ENCODE measurements around the gene MLLT10.
"Not testable (repeated sequence)": the region's sequence is repeated elsewhere in the genome, so short reads cannot be mapped to it uniquely, and the experiment has no call there.

MLLT10 gene

DNA sequence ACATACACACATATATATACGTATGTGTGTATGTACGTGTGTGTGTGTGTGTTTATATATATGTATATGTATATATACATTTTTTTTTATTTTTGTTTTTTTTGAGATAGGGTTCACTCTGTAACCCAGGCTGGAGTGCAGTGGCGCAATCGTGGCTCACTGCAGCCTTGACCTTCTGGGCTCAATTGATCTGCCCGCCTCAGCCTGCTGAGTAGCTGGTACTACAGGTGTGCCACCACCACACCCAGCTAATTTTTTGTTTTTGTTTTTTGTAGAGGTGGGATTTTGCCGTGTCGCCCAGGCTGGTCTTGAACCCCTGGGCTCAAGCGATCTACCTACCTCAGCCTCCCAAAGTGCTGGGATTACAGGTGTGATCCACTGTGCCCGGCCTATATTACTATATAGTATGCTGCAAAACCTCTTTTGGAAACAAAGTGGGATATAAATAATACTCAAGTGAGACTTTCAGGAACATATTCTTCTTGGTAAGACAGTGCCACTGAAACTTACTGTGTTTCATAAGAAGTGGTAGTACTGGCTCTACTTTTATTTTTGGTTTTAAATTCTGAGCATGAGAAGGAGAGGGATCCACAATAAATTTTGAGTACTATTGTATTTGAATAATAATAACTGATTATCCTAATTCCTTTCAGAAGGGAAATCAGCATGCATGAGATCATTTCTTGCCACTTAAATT is 51.0 kb downstream of the MLLT10 start:
- no peak for DNase-seq (ENCODE audit: low spot score)

DNA sequence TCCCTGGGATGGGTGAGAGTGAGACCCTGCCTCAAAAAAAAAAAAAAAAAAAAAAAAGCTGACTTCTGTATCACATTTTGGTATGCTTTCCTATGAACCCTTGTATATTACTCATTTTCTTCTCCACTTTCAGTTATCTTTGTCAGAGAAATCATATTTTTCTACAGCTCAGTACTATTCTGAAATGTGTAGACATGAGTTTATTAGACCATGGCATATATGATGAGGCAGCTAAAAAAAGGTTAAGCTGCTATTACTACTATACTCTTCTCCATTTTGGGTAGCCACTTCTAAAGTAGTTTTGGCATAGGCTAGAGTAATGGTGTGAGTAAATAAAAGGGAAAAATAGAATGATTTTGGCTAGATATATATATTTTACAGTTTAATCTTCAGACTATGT is 53.4 kb downstream of the MLLT10 start:
- DNase-seq (ENCODE audit: low spot score) = no peak

DNA sequence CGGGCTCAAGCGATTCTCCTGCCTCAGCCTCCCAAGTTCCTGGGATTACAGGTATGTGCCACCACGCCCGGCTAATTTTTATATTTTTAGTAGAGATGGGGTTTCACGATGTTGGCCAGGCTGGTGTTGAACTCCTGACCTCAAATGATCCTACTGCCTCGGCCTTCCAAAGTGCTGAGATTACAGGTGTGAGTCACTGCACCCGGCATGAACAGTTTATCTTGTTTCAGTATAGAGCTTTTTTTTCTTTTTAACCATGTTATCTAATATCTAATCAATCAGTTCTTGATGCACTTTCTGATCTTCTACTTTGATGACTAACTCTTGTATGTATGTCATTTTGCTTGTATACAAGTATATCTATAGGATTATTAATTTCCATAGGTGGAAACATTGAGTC is 54.1 kb downstream of the MLLT10 start:
- DNase-seq (ENCODE audit: low spot score) = not testable (repeated sequence)

DNA sequence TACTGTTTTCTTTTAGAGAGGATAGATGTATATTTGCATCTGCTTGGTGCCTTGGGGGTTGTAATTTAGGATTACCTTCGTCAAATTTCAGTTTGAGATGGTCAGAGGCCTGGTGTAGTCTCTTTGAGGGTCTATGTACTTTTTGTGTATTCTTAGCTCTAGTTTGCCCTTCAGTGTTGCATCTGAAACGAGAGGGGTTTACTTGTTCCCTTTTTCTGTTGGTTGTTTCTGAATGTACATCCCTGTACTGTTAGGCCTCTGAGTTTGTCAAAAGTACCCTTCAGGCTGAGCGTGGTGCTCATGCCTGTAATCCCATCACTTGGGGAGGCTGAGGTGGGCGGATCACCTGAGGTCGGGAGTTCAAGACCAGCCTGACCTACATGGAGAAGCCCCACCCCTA is 60.0 kb downstream of the MLLT10 start:
- DNase-seq (ENCODE audit: low spot score) = no peak

DNA sequence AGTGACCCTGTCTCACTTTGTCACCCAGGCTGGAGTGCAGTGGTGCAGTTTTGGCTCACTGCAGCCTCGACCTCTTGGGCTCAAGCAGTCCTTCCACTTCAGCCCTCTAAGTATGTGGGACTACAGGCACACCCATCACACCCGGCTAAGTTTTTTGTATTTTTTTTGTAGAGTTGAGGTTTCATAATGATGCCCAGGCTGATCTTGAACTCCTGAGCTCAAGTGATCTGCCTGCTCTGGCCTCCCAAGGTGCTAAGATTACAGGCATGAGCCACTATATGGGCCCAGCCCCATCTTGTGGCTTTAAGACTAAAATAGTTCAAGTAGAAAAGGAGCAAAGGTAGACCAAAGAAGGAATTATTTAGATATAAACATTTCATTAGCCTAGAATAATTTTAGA is 65.5 kb downstream of the MLLT10 start:
- no peak for DNase-seq (ENCODE audit: low spot score)

DNA sequence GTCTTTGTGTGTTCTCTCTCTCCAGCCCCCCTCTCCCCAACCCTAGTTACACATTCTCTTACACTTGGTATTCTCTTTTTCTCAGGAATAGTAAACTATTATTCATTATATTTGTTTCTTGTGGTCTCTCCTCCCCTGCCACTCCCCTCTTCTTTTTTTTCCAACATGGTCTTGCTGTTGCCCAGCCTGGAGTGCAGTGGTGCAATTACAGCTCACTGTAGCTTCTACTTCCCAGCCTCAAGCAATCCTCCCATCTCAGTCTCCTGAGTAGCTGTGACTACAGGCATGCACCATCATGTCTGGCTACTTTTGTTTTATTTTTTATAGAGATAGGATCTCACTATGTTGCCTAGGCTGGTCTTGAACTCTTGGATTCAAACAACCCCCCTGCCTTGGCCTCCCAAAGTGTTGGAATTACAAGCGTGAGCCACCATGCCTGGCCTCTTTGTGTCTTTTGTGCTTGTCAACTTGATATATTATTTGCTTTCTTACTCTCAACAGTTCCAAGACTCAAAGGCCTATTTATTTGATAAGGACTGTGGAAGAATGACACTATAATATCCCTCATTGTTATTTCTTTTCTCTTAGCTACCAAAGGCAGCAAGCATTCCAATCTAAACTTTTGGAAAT is 66.9 kb downstream of the MLLT10 start:
- no peak for DNase-seq (ENCODE audit: low spot score)

DNA sequence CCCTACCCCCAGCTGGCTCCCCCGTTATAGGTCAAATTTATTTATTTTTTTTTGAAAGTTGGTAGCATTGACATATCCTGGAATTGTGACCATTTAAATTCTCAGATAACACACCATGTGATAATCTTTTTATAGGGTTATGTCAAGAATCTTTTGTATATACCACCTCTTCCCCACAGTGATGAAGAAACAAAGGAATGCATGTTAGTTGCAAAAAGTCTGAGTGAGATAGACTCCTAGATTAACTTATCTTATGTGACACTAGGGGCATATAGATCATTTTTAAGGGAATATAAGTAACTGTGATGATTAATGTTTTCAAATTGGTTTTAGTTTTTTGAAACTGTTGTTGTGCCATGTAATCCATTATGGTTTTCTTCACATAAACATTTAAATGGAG is 68.3 kb downstream of the MLLT10 start:
- no peak for DNase-seq (ENCODE audit: low spot score)

DNA sequence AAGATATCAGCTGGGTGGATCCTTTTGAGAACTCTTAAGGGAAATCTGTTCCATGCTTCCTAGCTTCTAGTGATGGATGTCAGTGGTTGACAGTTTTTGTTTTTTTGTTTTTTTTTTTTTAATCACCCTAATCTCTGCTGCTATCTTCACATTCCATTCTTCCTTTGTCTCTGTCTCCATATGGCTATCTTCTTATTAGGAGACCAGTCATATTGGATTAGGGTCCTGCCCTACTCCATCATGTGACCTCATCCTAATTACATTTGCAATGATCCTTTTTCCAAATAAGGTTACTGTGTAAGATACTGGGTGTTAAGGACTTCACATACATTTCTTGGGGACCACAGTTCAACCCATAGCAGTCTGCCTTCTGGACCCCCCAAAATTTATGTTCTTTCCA is 69.7 kb downstream of the MLLT10 start:
- DNase-seq (ENCODE audit: low spot score) = no peak

DNA sequence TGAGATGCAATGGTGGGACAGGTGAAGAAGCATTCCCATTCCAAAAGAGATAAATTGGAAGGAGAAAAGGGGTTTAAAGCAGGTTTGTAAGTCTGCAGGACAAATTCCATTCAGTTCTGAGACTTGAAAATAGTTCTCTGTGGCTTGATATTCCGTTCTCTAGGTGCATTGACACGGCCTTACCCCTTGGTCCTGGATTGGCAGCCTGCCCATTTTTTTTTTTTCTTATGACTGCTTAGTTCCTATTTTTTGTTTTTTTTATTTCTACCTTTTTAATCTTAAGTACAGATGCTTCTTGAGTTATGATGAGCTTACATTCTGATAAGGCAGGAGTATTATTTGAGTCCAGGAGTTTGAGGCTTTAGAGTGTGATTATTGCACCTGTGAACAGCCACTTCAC is 70.6 kb downstream of the MLLT10 start:
- DNase-seq (ENCODE audit: low spot score) = no peak

DNA sequence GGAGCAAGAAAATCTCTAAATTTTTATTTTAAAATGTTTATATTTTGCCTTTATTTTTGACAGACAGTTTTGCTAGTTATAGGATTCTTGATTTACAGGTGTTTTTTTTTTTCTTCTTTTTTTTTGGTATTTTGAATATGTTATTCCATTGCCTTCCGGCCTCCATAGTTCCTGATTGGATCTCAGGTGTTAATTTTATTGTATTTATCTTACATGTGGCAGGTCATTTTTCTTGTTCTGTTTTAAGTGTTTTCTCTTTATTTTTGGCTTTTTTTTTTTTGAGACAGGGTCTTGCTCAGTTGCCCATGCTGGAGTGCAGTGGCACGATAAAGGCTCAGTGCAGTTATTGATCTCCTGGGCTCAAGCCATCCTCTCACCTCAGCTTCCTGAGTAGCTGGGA is 73.9 kb downstream of the MLLT10 start:
- no peak for DNase-seq (ENCODE audit: low spot score)

DNA sequence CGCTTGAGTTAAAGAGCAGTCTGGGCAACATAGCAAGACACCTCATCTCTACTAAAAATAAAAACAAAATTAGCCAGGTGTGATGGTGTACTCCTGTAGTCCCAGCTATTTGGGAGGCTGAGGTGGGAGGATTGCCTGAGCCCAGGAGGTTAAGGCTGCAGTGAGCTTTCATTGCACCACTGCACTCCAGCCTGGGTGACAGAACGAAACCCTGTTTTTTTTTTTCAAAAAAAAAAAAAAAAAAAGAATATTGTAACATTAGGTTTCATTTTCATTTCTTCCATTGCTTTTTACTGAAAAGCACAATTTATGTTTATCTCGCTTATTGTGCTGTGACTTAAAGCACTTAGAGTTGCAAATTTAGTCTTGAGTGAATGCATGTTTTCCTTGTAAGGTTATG is 80.0 kb downstream of the MLLT10 start:
- DNase-seq (ENCODE audit: low spot score) = no peak

DNA sequence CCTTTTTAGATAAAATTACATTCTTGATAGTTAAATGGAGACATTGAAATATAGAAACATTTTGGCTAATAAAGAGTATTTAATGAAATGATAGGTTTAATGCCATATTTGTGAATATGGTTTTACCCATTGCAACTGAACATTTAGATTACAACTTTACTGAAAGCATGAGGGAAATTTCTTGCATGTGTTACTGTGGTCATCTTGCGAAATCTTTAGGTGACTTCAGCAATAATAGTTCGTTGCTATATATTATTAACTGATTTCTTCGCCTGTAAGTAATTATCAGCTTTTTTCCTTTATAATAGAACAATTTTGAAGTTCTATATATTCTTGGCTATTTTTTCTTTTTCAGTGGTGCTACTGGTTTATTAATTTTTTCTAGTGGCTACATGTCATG is 83.2 kb downstream of the MLLT10 start:
- no peak for DNase-seq (ENCODE audit: low spot score)

DNA sequence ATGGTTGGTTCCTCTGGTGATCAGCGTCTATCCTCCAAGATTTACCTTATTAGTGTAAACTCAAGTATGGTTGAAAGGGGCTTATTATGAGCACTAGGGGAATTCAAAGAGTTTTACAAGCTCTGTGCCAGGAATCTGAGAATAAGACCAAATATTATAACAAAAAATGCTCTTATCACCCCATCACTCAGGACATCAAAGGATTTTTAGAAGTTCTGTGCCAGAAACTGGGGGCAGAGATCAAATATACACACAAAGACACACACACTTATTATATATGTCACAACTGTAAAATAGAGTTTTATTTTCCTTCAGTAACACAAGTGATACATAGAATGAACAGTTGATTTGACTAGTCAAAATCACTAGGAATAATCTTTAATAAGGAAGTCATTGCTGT is 89.3 kb downstream of the MLLT10 start:
- DNase-seq (ENCODE audit: low spot score) = no peak

DNA sequence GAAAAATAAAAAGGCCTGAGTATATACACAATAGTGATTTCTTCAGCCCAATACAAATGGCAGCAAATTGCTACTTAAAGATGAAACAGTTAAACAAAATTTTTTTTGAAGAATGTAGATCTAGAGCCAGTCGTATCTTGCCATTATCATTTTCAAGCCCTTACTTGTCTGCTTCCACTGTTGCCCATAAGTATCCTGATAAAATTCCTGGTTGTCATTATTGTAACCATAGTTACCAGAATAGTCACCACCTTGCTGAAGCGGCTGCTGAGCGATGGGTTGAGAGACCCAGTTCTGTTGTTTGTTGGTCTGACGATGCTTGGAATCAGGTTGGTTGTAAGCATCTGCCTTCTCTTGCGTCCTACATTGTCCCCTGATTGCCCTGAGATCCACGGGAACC is 90.4 kb downstream of the MLLT10 start:
- DNase-seq (ENCODE audit: low spot score) = not testable (repeated sequence)

DNA sequence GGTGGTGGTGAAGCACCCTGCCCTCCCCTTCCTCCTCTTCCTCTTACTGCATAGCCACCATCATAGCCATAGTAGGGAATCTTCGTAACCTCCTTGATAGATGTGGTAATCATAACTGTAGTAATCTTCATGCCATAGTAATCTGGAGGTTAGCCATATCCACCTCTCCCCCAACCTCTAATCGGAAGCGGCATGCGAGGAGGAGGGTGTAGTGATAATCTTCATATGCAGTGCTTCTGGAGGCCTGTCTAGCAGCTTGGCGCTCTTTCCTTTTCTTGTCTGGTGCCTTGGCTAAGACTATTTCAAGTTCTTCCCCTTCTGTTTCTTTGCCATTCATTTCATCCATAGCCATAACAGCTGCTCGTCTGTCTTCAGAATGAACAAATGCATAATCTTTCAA is 90.9 kb downstream of the MLLT10 start:
- DNase-seq (ENCODE audit: low spot score) = no peak

DNA sequence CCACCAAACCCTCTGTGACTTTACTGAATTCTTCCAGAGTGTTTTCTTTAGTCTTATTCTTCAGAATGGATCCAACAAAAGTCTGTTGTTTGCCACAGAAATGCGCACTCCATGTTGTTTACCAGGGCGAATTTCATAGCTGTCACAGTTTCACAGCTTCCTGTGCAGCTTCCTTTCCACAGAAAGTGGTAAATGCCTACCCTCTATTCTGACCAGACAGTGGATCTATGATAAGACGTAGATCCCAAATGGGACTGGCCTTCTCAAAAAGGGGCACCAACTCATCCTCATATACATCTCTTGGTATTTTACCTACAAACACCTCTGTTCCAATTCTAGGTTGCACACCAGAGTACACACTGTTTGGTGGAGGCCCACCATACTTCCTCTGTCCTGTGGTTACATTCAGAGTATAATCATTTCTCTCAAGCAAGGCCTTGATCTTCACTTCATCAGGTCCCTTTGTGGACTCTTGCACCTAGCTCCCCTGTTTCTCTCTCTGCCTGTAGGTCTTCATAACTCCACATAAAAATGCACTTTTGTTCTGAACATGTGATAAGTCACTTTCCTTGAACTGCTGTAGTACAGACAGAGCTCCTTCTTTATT is 91.7 kb downstream of the MLLT10 start:
- no peak for DNase-seq (ENCODE audit: low spot score)

DNA sequence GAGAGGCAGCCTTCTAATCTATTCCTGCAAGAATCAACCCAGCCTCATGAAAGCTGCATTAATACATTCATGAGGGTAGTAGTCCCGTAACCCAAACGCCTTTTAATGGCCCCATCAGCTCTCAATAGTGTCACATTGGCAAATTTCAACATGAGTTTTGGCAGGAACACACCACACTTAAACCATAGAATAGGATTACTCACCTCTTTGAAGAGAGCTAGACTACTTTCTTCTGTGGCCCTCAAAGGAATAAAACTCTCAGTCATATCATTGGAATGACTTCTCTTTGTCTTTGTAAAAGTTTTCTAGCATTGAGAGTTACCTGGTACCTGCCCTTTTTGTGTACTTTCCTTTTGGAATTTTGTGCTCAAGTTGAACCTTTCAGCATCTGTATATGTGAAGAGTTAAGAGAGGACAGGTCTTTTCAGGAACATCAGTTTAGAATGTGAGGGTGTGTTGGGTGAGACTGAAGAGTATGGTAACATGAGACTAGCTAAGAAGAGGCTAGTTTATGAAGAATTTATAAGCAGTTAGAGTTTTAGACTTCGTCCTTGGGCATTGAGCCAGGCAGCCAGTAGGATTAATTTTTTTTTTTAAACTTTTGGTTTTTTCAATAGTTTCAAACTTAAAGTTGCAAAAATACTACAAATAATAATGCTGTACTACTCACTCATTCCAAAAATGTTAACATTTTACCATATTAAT is 92.6 kb downstream of the MLLT10 start:
- DNase-seq (ENCODE audit: low spot score) = no peak

DNA sequence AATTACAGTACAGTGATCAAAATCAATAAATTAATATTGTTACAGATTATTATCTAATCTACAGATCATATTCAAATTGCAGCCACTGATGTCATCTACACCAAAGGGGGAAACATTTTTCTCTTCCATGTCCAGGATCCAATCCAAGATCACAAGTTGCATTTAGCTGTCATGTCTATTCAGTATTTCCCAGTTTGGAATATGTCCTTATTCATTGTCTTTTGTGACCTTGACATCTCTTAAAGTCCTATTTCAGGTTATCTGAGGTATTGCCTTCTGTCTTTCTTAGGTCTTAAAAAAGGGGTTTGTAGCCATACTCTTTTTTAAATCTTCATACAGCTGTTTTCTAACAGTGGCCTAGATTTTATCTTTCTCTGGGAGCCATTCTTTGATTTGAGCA is 93.3 kb downstream of the MLLT10 start:
- no peak for DNase-seq (ENCODE audit: low spot score)

DNA sequence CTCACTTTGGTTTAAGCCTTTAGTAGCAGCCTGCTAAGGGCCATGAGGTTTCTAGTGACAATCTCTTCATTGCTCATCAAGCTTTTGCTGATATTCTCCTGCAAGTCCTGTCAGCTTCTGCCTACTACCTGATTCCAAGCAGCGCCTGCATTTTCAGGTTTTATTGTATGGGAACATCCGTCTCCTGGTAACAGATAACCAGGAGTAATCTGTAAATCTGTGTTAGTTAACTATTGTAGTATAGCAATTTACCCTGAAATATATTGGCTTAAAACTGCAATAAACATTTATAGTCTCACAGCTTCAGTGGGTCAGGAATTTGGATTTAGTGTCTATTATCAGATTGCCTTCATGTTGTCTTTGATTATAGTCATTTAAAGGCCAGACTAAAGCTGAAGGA is 94.0 kb downstream of the MLLT10 start:
- no peak for DNase-seq (ENCODE audit: low spot score)

DNA sequence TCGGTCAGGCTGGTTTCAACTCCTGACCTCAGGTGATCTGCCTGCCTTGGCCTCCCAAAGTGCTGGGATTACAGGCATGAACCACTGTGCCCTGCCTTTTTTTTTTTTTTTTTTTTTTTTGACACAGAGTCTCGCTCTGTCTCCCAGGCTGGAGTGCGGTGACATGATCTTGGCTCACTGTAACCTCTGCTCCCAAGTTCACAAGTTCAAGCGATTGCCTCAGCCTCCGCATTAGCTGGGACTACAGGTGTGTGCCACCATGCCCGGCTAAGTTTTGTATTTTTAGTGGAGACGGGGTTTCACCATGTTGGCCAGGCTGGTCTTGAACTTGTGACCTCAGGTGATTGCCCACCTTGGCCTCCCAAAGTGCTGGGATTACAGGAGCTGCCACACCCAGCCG is 94.6 kb downstream of the MLLT10 start:
- not testable (repeated sequence) for DNase-seq (ENCODE audit: low spot score)

DNA sequence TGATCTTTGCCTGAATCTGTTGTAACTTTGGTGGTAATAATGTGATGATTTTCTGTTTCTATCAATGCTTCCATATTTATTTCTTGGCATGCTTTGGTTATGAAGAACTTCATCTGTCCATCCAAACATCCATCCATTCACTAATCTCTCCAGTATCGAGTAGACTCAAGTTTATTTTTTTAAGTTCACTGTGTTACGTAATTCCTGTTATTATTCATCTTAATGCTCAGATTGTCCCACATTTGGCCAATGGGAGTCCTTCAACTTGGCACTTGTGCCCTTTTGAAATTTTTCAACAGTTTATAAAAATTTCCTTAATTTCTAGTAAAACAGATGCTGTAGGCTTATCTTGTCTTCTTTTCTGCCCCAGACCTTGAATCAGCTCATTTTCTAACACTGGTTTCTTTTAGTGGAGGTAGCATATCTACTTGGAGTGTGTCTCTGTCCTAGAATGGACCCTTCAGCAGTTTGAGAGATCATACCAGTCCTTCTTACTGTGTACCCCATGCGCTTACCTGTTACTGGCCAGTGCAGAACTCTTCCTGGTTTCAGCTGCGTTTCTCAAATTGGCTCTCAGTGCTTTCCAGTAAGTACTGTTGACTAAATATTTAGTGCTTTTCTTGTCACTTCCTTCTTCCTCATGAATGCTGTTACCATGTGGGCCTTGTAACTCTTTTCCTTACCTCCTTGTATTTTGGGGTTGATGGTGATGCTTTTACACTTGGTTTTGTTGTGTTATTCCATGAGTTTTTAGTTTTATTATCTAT is 100.8 kb downstream of the MLLT10 start:
- DNase-seq (ENCODE audit: low spot score) = no peak

DNA sequence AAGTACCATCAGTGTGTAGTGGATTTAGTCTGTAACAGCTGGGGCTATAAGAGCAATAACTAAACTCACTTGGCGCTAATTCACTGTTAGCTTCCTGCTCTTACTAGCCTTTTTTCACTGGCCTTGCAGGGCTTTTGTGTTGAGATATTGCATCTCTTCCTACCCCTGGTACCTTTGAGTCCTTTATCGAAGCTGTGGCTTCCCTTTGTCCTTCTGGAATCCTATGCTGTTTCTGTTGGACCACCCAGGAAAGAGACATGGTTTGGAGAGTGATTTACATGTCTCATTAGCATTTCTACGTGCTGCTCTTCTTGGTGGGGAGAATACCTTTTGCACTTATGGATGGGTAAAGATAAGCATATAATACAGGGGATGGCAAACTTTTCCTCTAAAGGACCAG is 103.8 kb downstream of the MLLT10 start:
- peak; percentile 38 for DNase-seq (ENCODE audit: low spot score)

Measured in iPS-NIHi11 (cell line).